HG03432 (cell line): ENCODE results near the gene SLC35F5.
A peak's percentile ranks its signal among the peaks of the same experiment; 100 is the strongest.
"Not testable (repeated sequence)": the region's sequence is repeated elsewhere in the genome, so short reads cannot be mapped to it uniquely, and the experiment has no call there.

Source experiments
- ATAC-seq: cut with Tn5 transposase; IDR thresholded peaks from one replicate; pipeline ENCODE4 v1.9.1; 2021; ENCODE audit warnings: mild to moderate bottlenecking, moderate library complexity; ENCODE audit not compliant: unreplicated experiment

SLC35F5 gene

GRCh38 chr2:113756355-113757137 is at the start of gene SLC35F5:
SLC35F5 (minus strand) TSS chr2:113756642; CDS start chr2:113756409, 233 bp downstream.
- peak; percentile 92 for ATAC-seq

GRCh38 chr2:113799375-113799774 is 42.9 kb upstream of the SLC35F5 start:
- no peak for ATAC-seq

GRCh38 chr2:113797237-113797636 is 40.8 kb upstream of the SLC35F5 start:
- ATAC-seq, result no peak

GRCh38 chr2:113796592-113797175 is 40.2 kb upstream of the SLC35F5 start:
- ATAC-seq, result no peak

GRCh38 chr2:113795405-113795920 is 39.0 kb upstream of the SLC35F5 start:
- no peak for ATAC-seq

- peak; percentile 96 for ATAC-seq
Observed at GRCh38 chr2:113791697-113792590, 35.5 kb upstream of the SLC35F5 start.

GRCh38 chr2:113784823-113785744 is 28.6 kb upstream of the SLC35F5 start:
- no peak for ATAC-seq

- ATAC-seq, result no peak
Observed at GRCh38 chr2:113780472-113780871, 24.0 kb upstream of the SLC35F5 start.

GRCh38 chr2:113777371-113777770 is 20.9 kb upstream of the SLC35F5 start:
- no peak for ATAC-seq

- ATAC-seq, result no peak
Observed at GRCh38 chr2:113776949-113777348, 20.5 kb upstream of the SLC35F5 start.

GRCh38 chr2:113774616-113775015 is 18.2 kb upstream of the SLC35F5 start:
- not testable (repeated sequence) for ATAC-seq

GRCh38 chr2:113770929-113771328 is 14.5 kb upstream of the SLC35F5 start:
- ATAC-seq, result no peak

- no peak for ATAC-seq
Observed at GRCh38 chr2:113769555-113769954, 13.1 kb upstream of the SLC35F5 start.

GRCh38 chr2:113768770-113769169 is 12.3 kb upstream of the SLC35F5 start:
- ATAC-seq, result no peak

GRCh38 chr2:113767811-113768460 is 11.5 kb upstream of the SLC35F5 start:
- no peak for ATAC-seq

- ATAC-seq, result no peak
Observed at GRCh38 chr2:113765276-113765675, 8.8 kb upstream of the SLC35F5 start.

- ATAC-seq, result no peak
Observed at GRCh38 chr2:113762377-113763118, 6.1 kb upstream of the SLC35F5 start.

- ATAC-seq, result no peak
Observed at GRCh38 chr2:113760400-113760799, 4.0 kb upstream of the SLC35F5 start.

- no peak for ATAC-seq
Observed at GRCh38 chr2:113757138-113757657, 756 bp upstream of the SLC35F5 start.
